ENCODE results near the gene DLGAP5. TPM values are rescaled to one million over a fixed set of nuclear protein-coding genes. Genes with fewer than 3 reads are reported as not detected.

DLGAP5 gene
- polyA plus RNA-seq, 3 donors: 30.4 to 33.1 (median 32.8) TPM

- no peak for DNase-seq (ENCODE audit: low read depth in 3 of 3, low spot score in 2 of 3)
These were observed 75.5 kb downstream of the DLGAP5 start for GRCh38 chr14:55115861-55116245.

GRCh38 chr14:55115460-55115859 lies 75.9 kb downstream of the DLGAP5 start:
- no peak for DNase-seq (ENCODE audit: low read depth in 3 of 3, low spot score in 2 of 3)

GRCh38 chr14:55114720-55115119 lies 76.7 kb downstream of the DLGAP5 start:
- DNase-seq (ENCODE audit: low read depth in 3 of 3, low spot score in 2 of 3): no peak

GRCh38 chr14:55111122-55111708 lies 80.2 kb downstream of the DLGAP5 start:
- DNase-seq (ENCODE audit: low read depth in 3 of 3, low spot score in 2 of 3): no peak

- no peak for DNase-seq (ENCODE audit: low read depth in 3 of 3, low spot score in 2 of 3)
These were observed 81.5 kb downstream of the DLGAP5 start for GRCh38 chr14:55109836-55110235.

GRCh38 chr14:55107766-55108554 lies 83.4 kb downstream of the DLGAP5 start:
- no peak for DNase-seq (ENCODE audit: low read depth in 3 of 3, low spot score in 2 of 3)

- no peak for DNase-seq (ENCODE audit: low read depth in 3 of 3, low spot score in 2 of 3)
These were observed 85.4 kb downstream of the DLGAP5 start for GRCh38 chr14:55105991-55106390.

GRCh38 chr14:55103971-55104954 lies 87.1 kb downstream of the DLGAP5 start:
- DNase-seq (ENCODE audit: low read depth in 3 of 3, low spot score in 2 of 3): no peak

GRCh38 chr14:55103005-55103640 lies 88.3 kb downstream of the DLGAP5 start:
- no peak for DNase-seq (ENCODE audit: low read depth in 3 of 3, low spot score in 2 of 3)

- no peak for DNase-seq (ENCODE audit: low read depth in 3 of 3, low spot score in 2 of 3)
These were observed 89.2 kb downstream of the DLGAP5 start for GRCh38 chr14:55102141-55102621.

- no peak for DNase-seq (ENCODE audit: low read depth in 3 of 3, low spot score in 2 of 3)
These were observed 89.7 kb downstream of the DLGAP5 start for GRCh38 chr14:55101698-55102097.

- DNase-seq (ENCODE audit: low read depth in 3 of 3, low spot score in 2 of 3): no peak
These were observed 91.6 kb downstream of the DLGAP5 start for GRCh38 chr14:55099756-55100155.

GRCh38 chr14:55098561-55098898 lies 92.9 kb downstream of the DLGAP5 start:
- DNase-seq (ENCODE audit: low read depth in 3 of 3, low spot score in 2 of 3): no peak

Other genes starting within 250 kb of the DLGAP5 start
- gene WDHD1, start 164.5 kb downstream of the DLGAP5 start, polyA plus RNA-seq (ENCODE audit: insufficient read length in 3 of 3): 10 to 100 TPM; 18.5 to 21.3 (median 20.0) TPM
- gene SOCS4, start 164.3 kb downstream of the DLGAP5 start, polyA plus RNA-seq (ENCODE audit: insufficient read length in 3 of 3): 10 to 100 TPM; 17.4 to 19.4 (median 19.1) TPM
- gene MAPK1IP1L, start 139.9 kb downstream of the DLGAP5 start, polyA plus RNA-seq (ENCODE audit: insufficient read length in 3 of 3): 10 to 100 TPM; 89.7 to 94.3 (median 90.9) TPM
- gene LGALS3, start 62.3 kb downstream of the DLGAP5 start, polyA plus RNA-seq (ENCODE audit: insufficient read length in 3 of 3): 10 to 100 TPM; 16.8 to 22.8 (median 18.1) TPM
- gene FBXO34, start 79.8 kb upstream of the DLGAP5 start, polyA plus RNA-seq (ENCODE audit: insufficient read length in 3 of 3): 10 to 100 TPM; 39.9 to 42.3 (median 40.7) TPM
- gene ATG14, start 220.2 kb upstream of the DLGAP5 start, polyA plus RNA-seq (ENCODE audit: insufficient read length in 3 of 3): 10 to 100 TPM; 18.4 to 22.3 (median 19.7) TPM
- under 1 TPM; 0.12 to 0.21 (median 0.14) TPM for gene TBPL2, start 249.0 kb upstream of the DLGAP5 start, polyA plus RNA-seq (ENCODE audit: insufficient read length in 3 of 3)